Renal cortical epithelial cell (primary cell): Measurements from ENCODE around the gene NPR2. TPM values are rescaled to one million over a fixed set of nuclear protein-coding genes. Genes with fewer than 3 reads are reported as not detected.

Source experiments
- DNase-seq: peaks from one replicate; pipeline ENCODE4 v3.0.0-alpha.2; 2011; ENCODE audit warnings: low read depth
- total RNA-seq: library from RNA; depleted of rRNA; stranded (reverse); fragments of >200 nt; gene quantifications from 2 replicates; pipeline ENCODE4 v1.2.3, GENCODE V29; 2014

Gene NPR2
- total RNA-seq = 13.9 and 35.6 TPM in 2 replicates

DNA sequence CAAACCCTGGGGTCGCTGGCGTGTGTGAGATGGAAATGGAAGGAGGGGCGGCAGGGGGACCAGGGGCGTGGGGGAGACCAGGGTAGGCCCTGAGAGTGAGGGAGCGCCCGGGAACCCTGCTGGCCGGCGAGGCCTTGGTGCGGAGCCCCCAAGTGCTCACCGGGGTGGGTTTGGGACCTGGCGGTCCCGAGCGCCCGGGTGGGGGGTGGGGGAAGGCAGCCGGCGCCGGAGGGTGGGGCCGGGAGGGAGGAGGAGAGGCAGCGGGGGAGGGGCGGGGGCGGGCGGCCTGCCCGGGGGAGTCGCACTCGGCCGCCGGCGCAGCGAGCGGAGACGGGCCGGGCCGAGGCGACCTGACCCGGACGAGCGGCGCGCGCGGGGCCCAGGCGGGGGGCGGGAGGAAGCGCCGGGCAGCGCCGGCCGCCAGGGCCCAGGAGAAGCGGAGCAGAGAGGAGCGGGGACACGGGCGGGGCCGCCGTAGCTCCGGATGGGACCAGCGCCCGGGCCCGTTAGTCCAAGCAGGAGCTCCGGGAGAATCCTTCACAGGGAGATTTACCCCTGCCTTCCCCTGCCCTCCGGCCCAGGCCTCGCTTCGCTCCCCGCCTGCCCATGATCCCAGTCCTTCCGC lies at the start of gene NPR2:
NPR2 (plus strand) TSS at position 295 of the 625 bp plus-strand sequence. CDS start 818 bp downstream, outside the sequence.
- DNase-seq = no peak

- no peak for DNase-seq
Observed at GRCh38 chr9:35741740-35742139, 49.7 kb upstream of the NPR2 start.

DNA sequence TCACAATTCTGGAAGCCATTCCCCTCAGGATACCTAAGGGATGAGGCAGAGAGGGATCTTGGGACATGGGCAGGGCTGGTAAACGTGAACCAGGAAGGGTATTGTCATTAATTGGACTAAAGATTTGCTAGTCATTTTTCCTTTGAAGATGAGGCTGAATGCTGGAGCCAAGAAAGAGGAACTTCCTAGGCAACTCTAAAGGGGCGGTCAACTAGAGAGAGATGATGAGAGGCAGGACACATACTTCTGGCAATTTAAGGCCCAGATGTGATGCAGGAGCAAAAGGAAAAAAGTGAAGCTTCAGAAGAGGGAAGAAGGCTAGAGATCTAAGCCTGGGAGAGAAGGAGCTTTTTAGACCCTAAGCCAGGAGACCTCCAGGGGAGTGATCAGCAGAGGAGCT lies 47.9 kb upstream of the NPR2 start:
- DNase-seq = no peak

GRCh38 chr9:35743880-35744518 lies 47.4 kb upstream of the NPR2 start:
- DNase-seq = no peak

- DNase-seq = no peak
Observed at GRCh38 chr9:35745569-35745968, 45.8 kb upstream of the NPR2 start.

DNA sequence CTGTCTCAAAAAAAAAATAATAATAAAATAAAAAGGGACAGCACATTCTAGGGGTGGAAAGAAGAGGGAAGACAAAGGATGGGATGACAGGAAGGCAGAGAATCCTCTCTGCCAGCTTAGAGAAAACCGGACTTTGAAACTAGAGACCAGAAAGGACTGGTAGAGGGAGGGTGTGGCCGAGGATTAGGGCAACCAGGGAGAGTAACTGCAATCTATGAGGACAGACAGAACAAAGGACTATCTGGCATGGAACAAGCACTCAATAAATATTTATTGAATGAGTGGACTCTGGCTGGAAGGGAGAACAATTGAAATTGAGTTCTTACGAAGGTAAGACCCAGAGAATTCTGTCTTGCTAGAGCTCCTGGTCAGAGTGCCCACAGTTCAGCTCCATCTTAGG lies 44.8 kb upstream of the NPR2 start:
- peak; percentile 38 for DNase-seq

- DNase-seq = no peak
Observed at GRCh38 chr9:35748242-35748857, 43.0 kb upstream of the NPR2 start.

DNA sequence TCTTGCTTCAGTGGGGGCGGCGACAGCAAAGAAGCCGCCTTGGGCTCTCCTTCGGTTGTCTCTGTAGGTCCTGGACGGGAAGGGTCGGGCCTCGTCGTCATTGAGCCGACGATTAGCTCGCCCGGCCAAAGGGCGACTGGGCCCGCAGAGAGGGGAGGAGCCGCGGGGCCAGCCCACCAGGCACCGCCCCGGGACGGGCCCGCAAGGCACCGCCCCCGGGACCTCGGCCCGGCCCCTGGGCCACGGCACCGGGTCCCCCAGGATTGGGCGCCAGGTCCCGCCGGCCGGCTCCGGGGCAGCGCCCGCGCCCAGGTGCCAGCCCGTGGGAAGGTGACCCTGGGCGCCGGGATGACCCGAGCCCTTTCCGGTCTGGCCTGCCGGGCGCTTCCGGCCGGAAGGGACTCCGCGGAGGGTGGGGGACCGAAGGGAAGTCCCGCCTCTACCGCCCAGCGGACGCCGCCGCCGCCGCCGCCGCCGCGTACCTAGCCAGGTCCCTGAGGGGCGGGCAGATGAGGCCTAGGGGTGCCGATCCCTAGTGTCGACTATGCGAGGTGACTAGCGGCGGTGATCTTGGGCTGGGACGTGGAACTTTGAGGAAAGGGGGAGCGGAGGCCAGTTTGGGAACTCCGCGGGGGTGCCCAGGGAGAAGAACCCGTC lies 42.4 kb upstream of the NPR2 start, which contains the start of the genes GBA2 and RGP1:
GBA2 (minus strand) TSS at position 371 of the 657 bp plus-strand sequence. CDS start 524 bp downstream, outside the sequence.
RGP1 (plus strand) TSS at position 430 of the 657 bp plus-strand sequence. CDS start 469 bp downstream, outside the sequence.
- DNase-seq = peak; percentile 46

- DNase-seq = no peak
Observed at GRCh38 chr9:35749515-35750255, 41.7 kb upstream of the NPR2 start.

- no peak for DNase-seq
Observed at GRCh38 chr9:35750256-35750531, 41.2 kb upstream of the NPR2 start.

- DNase-seq = no peak
Observed at GRCh38 chr9:35753466-35753865, 37.9 kb upstream of the NPR2 start.

DNA sequence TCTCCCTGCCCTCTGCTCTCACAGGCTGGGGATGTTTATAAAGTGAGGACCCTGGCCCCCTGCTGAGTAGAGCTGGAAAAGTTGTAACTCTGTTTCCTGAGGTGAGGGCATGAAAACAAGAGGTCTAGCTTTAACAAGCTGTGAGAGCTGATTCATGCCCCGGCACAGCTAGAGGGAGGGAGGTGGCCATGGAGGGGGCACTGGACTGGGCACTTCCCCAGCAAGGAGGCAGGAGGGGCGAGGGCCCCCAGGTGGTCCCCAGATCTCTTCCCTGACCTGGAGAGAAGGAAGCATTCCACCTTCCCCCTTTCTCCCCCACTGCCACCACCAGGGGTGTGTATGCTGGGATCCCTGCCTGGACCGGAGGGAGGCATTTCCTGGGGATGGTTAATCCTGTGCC lies 37.1 kb upstream of the NPR2 start, which contains the start of gene MSMP:
MSMP (minus strand) TSS at position 13 of the 400 bp plus-strand sequence. CDS start 147 bp downstream, outside the sequence.
- no peak for DNase-seq

DNA sequence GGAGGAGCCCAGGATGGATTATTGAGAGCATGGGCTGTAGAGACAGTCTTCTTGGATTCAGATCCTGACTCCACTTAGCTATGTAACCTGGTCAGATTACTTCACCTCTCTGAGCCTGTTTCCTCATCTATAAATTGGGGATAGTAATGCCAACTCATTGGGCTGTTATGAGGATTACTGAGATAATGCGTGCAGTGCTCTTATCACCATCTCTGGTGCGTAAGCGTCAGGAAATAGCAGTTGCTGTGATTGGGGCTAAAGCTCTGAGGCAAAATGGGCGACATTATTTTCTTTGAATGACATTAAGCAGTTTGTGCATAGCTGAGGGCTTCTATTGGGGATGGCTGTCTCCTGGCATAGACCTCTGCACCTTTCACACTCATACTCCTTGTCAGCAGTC lies 36.3 kb upstream of the NPR2 start:
- no peak for DNase-seq

- peak; percentile 39 for DNase-seq
Observed at GRCh38 chr9:35756275-35757225, 34.8 kb upstream of the NPR2 start.

DNA sequence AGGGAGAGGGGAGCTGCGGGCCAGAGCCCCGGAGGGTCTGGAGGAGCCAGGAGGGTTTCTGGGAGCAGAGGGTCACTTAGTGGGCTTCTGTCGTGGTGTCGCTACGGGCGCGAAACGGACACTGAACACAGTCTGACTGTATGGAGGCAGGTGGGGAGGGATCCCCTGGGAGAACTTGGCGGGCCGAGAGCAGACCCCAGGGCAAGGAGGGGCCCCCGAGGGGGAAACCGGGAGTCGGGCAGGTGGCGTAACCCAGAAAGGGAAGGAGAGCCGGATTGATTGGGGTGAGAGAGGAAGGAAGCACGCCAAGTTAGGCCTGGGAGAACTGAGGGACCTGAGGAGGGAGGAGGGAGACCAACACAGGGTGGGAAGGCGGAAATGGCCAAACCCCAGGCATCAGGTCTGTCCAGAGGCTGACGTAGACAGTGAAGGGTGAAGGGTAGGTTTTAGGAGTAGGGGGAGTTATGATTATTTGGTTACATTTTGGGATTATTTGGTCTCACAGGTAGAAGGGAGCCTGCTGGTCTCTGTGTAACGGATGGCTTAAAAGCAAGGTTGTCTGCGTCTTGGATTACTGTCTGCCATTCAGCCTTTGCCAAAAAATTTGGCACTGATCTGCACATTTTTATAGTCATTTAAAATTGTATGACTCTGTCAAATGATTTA lies 34.0 kb upstream of the NPR2 start:
- DNase-seq = peak; percentile 51

DNA sequence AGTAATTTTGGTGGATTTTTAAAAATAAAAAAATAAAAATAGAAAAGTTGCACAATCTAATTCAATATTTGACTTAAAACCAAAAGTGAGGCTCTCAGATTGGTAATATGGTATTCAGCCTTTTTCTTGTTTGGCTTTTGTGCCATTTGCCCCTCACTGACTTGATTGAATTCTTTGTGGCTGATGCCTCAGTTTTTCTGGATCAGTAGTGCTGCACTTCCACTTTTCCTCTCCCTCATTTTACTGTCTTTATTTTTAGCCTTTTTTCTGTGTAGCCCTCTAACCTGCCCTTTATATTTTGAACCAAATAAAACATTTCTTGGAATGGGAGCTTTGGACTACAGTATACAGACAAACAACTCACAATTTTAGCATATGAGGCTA lies 33.5 kb upstream of the NPR2 start:
- no peak for DNase-seq

DNA sequence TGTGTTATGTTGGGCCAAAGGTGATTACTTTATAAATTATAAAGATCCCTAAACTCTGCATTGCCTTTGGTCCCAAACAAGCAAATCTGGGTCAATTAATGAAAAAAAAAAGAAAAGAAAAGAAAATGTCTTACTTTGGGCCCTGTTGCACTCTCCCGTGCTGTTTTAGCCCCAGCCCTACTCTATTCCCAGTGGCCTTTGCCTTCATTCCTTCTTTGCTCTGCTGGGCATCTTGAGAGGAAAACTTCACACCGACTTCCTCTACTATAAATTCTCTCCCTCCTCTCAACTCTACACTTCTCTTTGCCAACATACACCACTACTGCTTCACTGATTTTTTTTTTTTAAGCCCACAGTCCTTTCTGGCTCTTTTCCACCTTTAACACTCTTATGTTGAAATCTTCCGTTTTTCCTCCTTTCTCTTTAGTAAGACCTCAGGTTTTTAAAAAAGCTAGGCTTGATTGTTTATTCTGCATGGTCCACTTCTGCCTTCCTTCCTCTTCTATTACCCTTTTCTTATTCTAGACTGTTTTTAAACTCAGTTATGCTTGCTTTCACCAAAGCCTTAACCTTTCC lies 32.8 kb upstream of the NPR2 start:
- DNase-seq = peak; percentile 49

GRCh38 chr9:35759795-35760194 lies 31.6 kb upstream of the NPR2 start:
- no peak for DNase-seq

DNA sequence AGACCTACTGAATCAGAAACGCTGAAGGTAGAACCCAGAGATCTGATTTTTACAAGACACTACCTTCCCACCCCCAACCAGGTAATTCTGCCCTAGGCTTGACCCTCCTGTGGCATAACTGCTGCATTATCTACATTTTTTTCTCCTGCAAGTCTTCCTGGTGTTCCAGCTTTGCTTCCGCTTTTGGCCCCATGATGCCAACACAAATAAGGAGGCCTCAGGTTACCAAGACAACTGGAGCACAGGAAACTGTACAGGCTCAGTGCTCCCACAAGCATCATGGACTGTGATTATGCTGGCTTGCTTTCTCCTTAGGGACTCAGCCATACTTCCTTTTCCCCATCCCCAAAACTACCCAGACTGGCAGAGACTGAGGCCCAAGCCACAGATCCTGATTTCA lies 30.7 kb upstream of the NPR2 start:
- peak; percentile 48 for DNase-seq

GRCh38 chr9:35763181-35763580 lies 28.2 kb upstream of the NPR2 start:
- DNase-seq = no peak
